HG03066 (cell line): ENCODE results near the gene ZNF423.
"Not testable (repeated sequence)": the region's sequence is repeated elsewhere in the genome, so short reads cannot be mapped to it uniquely, and the experiment has no call there.

ENCODE experiments used
- ATAC-seq: cut with Tn5 transposase; IDR thresholded peaks from one replicate; pipeline ENCODE4 v1.9.1; 2021; ENCODE audit warnings: low read depth; ENCODE audit not compliant: unreplicated experiment

The ZNF423 gene

GRCh38 chr16:49677661-49678060 lies 178.3 kb downstream of the ZNF423 start:
- not testable (repeated sequence) for ATAC-seq

GRCh38 chr16:49675413-49675812 lies 180.5 kb downstream of the ZNF423 start:
- no peak for ATAC-seq

GRCh38 chr16:49674990-49675389 lies 180.9 kb downstream of the ZNF423 start:
- no peak for ATAC-seq

GRCh38 chr16:49674351-49674851 lies 181.5 kb downstream of the ZNF423 start:
- ATAC-seq, result no peak

GRCh38 chr16:49673442-49673841 lies 182.5 kb downstream of the ZNF423 start:
- ATAC-seq, result no peak

GRCh38 chr16:49672753-49673152 lies 183.2 kb downstream of the ZNF423 start:
- ATAC-seq, result no peak

- no peak for ATAC-seq
These were observed 184.6 kb downstream of the ZNF423 start for GRCh38 chr16:49671333-49671732.

GRCh38 chr16:49670627-49671026 lies 185.3 kb downstream of the ZNF423 start:
- no peak for ATAC-seq

GRCh38 chr16:49665482-49666230 lies 190.3 kb downstream of the ZNF423 start:
- no peak for ATAC-seq

GRCh38 chr16:49664221-49665215 lies 191.4 kb downstream of the ZNF423 start:
- ATAC-seq, result no peak

- no peak for ATAC-seq
These were observed 192.5 kb downstream of the ZNF423 start for GRCh38 chr16:49663081-49664065.

- ATAC-seq, result no peak
These were observed 193.3 kb downstream of the ZNF423 start for GRCh38 chr16:49662569-49662968.

- ATAC-seq, result no peak
These were observed 194.3 kb downstream of the ZNF423 start for GRCh38 chr16:49661465-49662187.

GRCh38 chr16:49660626-49661025 lies 195.3 kb downstream of the ZNF423 start:
- ATAC-seq, result no peak

- no peak for ATAC-seq
These were observed 196.6 kb downstream of the ZNF423 start for GRCh38 chr16:49659356-49659755.

- no peak for ATAC-seq
These were observed 197.4 kb downstream of the ZNF423 start for GRCh38 chr16:49658531-49658930.

GRCh38 chr16:49657736-49658465 lies 198.0 kb downstream of the ZNF423 start:
- no peak for ATAC-seq

- ATAC-seq, result no peak
These were observed 201.5 kb downstream of the ZNF423 start for GRCh38 chr16:49654425-49654824.

GRCh38 chr16:49653577-49653976 lies 202.3 kb downstream of the ZNF423 start:
- ATAC-seq, result no peak
